ENCODE results near the gene NDUFB6.

Gene NDUFB6

GRCh38 chr9:32581512-32582143 lies 8.7 kb upstream of the NDUFB6 start:
- peak; percentile 78 for DNase-seq (ENCODE audit: low read depth, low spot score)
- peak; percentile 71 for TF ChIP-seq CTCF (IDR thresholded peaks at IDR 0.05; ENCODE audit: low read depth, low read length)
- in situ Hi-C loops (cut with HindIII; ENCODE audit: low sequenced_read_pairs) = no loop called here
- H3K4me3 ChIP-seq (ENCODE audit: low read depth, low read length) = no peak overlapping the region

- in situ Hi-C loops (cut with HindIII; ENCODE audit: low sequenced_read_pairs) = no loop called here
- no peak overlapping the region for H3K4me3 ChIP-seq (ENCODE audit: low read depth, low read length)
Measured at GRCh38 chr9:32580631-32581300, 7.8 kb upstream of the NDUFB6 start.

GRCh38 chr9:32579706-32580331 lies 6.9 kb upstream of the NDUFB6 start:
- peak; percentile 97 for TF ChIP-seq CTCF (IDR thresholded peaks at IDR 0.05; ENCODE audit: low read depth, low read length)
- in situ Hi-C loops (cut with HindIII; ENCODE audit: low sequenced_read_pairs) = no loop called here
- peak; percentile 50 for DNase-seq (ENCODE audit: low read depth, low spot score)
- no peak overlapping the region for H3K4me3 ChIP-seq (ENCODE audit: low read depth, low read length)

More at GRCh38 chr9:32580631-32581300, 7.8 kb upstream of the NDUFB6 start:
- TF ChIP-seq CTCF (IDR thresholded peaks at IDR 0.05; ENCODE audit: low read depth, low read length) = no peak
- DNase-seq (ENCODE audit: low read depth, low spot score) = no peak

GRCh38 chr9:32578976-32579375 lies 6.0 kb upstream of the NDUFB6 start:
- no peak overlapping the region for H3K4me3 ChIP-seq (ENCODE audit: low read depth, low read length)
- DNase-seq (ENCODE audit: low read depth, low spot score) = no peak
- no peak for TF ChIP-seq CTCF (IDR thresholded peaks at IDR 0.05; ENCODE audit: low read depth, low read length)
- in situ Hi-C loops (cut with HindIII; ENCODE audit: low sequenced_read_pairs) = no loop called here

GRCh38 chr9:32577316-32577715 lies 4.4 kb upstream of the NDUFB6 start:
- in situ Hi-C loops (cut with HindIII; ENCODE audit: low sequenced_read_pairs) = no loop called here
- DNase-seq (ENCODE audit: low read depth, low spot score) = no peak
- no peak overlapping the region for H3K4me3 ChIP-seq (ENCODE audit: low read depth, low read length)
- no peak for TF ChIP-seq CTCF (IDR thresholded peaks at IDR 0.05; ENCODE audit: low read depth, low read length)

GRCh38 chr9:32574858-32575257 lies 1.9 kb upstream of the NDUFB6 start:
- no peak for TF ChIP-seq CTCF (IDR thresholded peaks at IDR 0.05; ENCODE audit: low read depth, low read length)
- no peak overlapping the region for H3K4me3 ChIP-seq (ENCODE audit: low read depth, low read length)
- in situ Hi-C loops (cut with HindIII; ENCODE audit: low sequenced_read_pairs) = no loop called here
- DNase-seq (ENCODE audit: low read depth, low spot score) = no peak

Data from astrocyte of the spinal cord (primary cell).